ENCODE data around the gene BAZ2A.

The BAZ2A gene

DNA sequence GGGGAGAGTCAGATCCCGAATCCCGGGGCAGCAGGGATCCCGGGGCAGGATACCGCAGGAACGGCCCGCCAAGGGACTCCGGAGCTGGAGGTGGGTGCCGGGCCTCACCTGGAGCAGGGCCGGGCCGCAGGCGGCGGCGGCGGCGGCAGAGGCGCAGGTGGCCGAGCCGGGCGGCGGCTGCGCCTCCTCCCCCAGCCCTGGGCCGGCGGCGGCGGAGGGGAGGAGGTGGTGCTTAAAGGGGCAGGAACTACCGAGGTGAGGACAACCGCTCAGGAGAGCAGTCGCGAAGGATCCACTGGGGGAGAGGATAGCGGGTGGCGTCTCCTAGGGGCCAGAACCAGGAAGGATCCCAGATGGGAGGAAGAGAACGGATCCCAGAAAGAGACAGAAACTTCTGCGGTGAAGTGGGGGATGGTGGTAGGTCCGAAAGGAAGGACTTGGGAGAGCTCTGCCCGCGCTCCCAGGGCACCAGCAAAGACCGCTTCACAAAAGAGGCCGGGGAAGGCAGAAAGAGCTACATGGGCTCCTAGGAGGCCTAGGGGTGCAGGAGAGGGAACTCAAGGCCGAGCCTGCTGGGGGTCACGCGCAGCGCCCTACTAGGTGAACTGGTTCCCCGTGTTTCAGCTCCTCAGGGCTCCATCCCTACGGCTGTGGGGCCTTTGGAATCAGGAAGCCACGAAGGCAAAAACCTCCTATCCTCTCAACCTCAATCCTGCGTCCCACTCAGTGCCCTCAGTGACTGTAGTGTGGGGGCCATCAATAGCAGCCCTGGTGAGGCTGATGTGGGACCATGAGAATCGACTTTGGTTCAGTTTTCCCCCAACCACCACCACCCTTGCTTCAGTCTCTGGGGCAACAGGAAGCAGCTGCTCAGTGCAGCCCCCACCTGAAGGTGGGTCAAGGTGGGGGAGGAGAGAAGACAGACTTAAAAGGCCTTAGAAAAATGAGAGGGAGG lies 5.0 kb upstream of the BAZ2A start:
- Histone ChIP-seq H3K4me1 (ENCODE audit: low read depth, poor library complexity, severe bottlenecking) (peaks cover 74% of the 10 kb centered on the region), H3K27ac (peak overlapping the region; percentile 53), H3K4me2 (peak overlapping the region; percentile 92), H3K27me3 (ENCODE audit: insufficient read depth, low read depth) (no peaks in the 10 kb centered on the region), H3K79me2 (ENCODE audit: insufficient read depth, low read depth) (peaks cover 65% of the 10 kb centered on the region), H3K36me3 (ENCODE audit: insufficient read depth) (peaks cover 23% of the 10 kb centered on the region; the same call in 1 of the 2 replicates), H3K9ac (peak overlapping the region; percentile 59), H3K4me3 (IDR thresholded peaks at IDR 0.05; ENCODE audit: insufficient read depth, low read depth, low read length) (no peak overlapping the region), H2AFZ (ENCODE audit: low read depth) (peak overlapping the region; percentile 48), H4K20me1 (ENCODE audit: insufficient read depth) (no peaks in the 10 kb centered on the region)
- TF ChIP-seq, protein P1, sequence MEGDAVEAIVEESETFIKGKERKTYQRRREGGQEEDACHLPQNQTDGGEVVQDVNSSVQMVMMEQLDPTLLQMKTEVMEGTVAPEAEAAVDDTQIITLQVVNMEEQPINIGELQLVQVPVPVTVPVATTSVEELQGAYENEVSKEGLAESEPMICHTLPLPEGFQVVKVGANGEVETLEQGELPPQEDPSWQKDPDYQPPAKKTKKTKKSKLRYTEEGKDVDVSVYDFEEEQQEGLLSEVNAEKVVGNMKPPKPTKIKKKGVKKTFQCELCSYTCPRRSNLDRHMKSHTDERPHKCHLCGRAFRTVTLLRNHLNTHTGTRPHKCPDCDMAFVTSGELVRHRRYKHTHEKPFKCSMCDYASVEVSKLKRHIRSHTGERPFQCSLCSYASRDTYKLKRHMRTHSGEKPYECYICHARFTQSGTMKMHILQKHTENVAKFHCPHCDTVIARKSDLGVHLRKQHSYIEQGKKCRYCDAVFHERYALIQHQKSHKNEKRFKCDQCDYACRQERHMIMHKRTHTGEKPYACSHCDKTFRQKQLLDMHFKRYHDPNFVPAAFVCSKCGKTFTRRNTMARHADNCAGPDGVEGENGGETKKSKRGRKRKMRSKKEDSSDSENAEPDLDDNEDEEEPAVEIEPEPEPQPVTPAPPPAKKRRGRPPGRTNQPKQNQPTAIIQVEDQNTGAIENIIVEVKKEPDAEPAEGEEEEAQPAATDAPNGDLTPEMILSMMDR (conservative IDR thresholded peaks at IDR 0.05; ENCODE audit: low read depth, low read length), result 0 out of 2 replicates have a peak, but pooled peaks have one; percentile 6

DNA sequence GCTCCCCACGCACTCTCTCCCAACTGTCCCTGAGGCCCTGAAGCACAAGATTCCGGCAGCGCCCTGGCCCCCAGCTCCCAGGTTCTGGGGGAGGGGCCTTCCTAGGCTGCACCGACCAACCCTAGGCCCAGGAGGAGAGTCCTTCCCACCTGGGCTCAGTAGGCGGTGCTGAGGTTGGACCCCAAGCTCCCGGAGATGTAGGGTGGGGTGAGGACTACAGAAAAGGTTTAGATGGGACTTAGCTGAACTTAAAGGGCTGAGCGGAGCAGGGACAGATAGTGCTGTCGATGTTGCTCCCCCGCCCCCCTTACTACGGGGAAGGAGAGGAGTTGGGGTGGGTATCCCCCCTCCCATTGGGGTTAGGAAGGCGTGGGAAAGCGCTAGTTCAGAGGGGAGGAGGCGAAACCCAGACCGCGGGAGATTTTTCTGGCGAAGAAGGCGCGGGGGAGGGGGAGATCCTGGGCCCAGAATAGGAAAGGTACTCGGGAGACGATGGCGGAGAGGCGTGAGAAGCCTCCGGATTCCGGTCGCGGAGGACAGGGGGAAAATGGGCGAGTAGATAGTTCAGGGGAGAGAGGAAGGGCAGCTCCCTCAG lies 4.2 kb upstream of the BAZ2A start:
- peaks cover 66% of the 10 kb centered on the region for H3K4me1 ChIP-seq (ENCODE audit: low read depth, poor library complexity, severe bottlenecking)
- TF ChIP-seq, protein P1 (conservative IDR thresholded peaks at IDR 0.05; ENCODE audit: low read depth, low read length), result 0 out of 2 replicates have a peak, but pooled peaks have one; percentile 6
- no peaks in the 10 kb centered on the region for H3K27me3 ChIP-seq (ENCODE audit: insufficient read depth, low read depth)
- H3K36me3 ChIP-seq (ENCODE audit: insufficient read depth), result peaks cover 17% of the 10 kb centered on the region; the same call in 1 of the 2 replicates
- H3K9ac ChIP-seq, result peak overlapping the region; percentile 59; the same call in 1 of the 2 replicates
- peak overlapping the region; percentile 53 for H3K27ac ChIP-seq
- no peak overlapping the region for H3K4me3 ChIP-seq (IDR thresholded peaks at IDR 0.05; ENCODE audit: insufficient read depth, low read depth, low read length)
- peaks cover 68% of the 10 kb centered on the region for H3K79me2 ChIP-seq (ENCODE audit: insufficient read depth, low read depth)
- no peaks in the 10 kb centered on the region for H4K20me1 ChIP-seq (ENCODE audit: insufficient read depth)
- H2AFZ ChIP-seq (ENCODE audit: low read depth), result peak overlapping the region; percentile 48; the same call in 1 of the 2 replicates
- peak overlapping the region; percentile 92 for H3K4me2 ChIP-seq

DNA sequence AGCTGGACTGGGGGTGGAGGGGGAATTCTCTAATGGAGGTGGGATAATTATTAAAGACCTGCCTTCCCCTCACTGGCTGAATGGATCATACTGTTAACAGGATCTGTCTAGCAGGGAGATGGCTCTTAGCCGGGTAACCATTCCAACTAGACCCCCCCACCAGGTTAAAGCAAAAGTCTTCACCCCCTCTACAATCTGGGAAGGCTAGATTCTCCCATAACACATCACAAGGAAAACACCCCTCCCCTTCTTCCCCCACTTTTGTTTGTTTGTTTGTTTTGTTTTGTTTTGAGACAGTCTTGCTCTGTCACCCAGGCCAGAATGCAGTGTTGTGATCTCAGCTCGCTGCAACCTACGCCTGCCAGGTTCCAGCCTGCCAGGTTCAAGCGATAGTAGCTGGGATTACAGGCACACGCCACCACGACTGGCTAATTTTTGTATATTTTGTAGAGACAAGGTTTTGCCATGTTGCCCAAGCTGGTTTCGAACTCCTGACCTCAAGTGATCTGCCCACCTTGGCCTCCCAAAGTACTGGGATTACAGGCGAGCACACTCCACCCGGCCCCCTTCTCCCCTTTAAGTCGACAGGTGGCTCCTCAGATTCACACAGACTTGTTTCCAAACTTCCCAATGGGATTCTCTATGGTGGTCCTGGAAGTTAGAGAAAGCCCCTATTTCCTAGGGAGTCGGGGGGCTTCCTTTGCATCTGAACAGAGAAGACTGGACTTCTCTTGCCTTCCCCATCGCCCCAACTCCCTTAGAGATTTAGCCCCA lies 3.5 kb upstream of the BAZ2A start:
- TF ChIP-seq, protein P1 (conservative IDR thresholded peaks at IDR 0.05; ENCODE audit: low read depth, low read length), result no peak
- Histone ChIP-seq H3K79me2 (ENCODE audit: insufficient read depth, low read depth) (peaks cover 70% of the 10 kb centered on the region), H3K27ac (peak overlapping the region; percentile 53; the same call in 1 of the 2 replicates), H3K4me1 (ENCODE audit: low read depth, poor library complexity, severe bottlenecking) (peaks cover 60% of the 10 kb centered on the region), H3K4me3 (IDR thresholded peaks at IDR 0.05; ENCODE audit: insufficient read depth, low read depth, low read length) (no peak overlapping the region), H3K9ac (peak overlapping the region; percentile 59; the same call in 1 of the 2 replicates), H3K4me2 (peak overlapping the region; percentile 92), H4K20me1 (ENCODE audit: insufficient read depth) (no peaks in the 10 kb centered on the region; the same call in 1 of the 2 replicates), H3K27me3 (ENCODE audit: insufficient read depth, low read depth) (no peaks in the 10 kb centered on the region), H2AFZ (ENCODE audit: low read depth) (peak overlapping the region; percentile 48; the same call in 1 of the 2 replicates), H3K36me3 (ENCODE audit: insufficient read depth) (peaks cover 10% of the 10 kb centered on the region; the same call in 1 of the 2 replicates)
